Caco-2 (cell line): ENCODE results near the gene ZNF629. TPM values are rescaled to one million over a fixed set of nuclear protein-coding genes. Genes with fewer than 3 reads are reported as not detected.

Source experiments
- BruUV-seq: library from RNA; stranded (reverse); fragments of 400-500 nt; replicated peaks from 2 replicates; lab custom pipeline; 2021; lab: Mats Ljungman, UMichigan
- CTCF ChIA-PET: fragments of 300-600 bp; sonication (Branson Sonifier 250); formaldehyde crosslinking; loops from one replicate; lab custom pipeline; 2022; ENCODE audit warnings: antibody characterized with exemption; lab: Charles Lee
- POLR2A ChIA-PET: fragments of 300-600 bp; sonication (Branson Sonifier 250); formaldehyde crosslinking; loops from one replicate; lab custom pipeline; 2022; ENCODE audit warnings: antibody characterized with exemption; lab: Charles Lee
- DNase-seq, 2 experiments: peaks; one replicate each; pipeline versions ENCODE4 v3.0.0 to v3.0.0-alpha.2; 2020 to 2022
- H3K27me3 ChIP-seq: replicated peaks from 2 replicates; pipeline ENCODE4 v1.6.0; 2011; ENCODE audit warnings: low read length; ENCODE audit not compliant: control insufficient read depth, insufficient read depth
- H3K36me3 ChIP-seq: 2 replicates; pipeline ENCODE4 v1.5.1; 2011; ENCODE audit warnings: low read length; ENCODE audit not compliant: control insufficient read depth, insufficient read depth
- H3K4me1 ChIP-seq: fragments of 250-450 bp; sonication (Bioruptor Pico); 2 replicates; pipeline ENCODE4 v1.5.1; 2020; ENCODE audit warnings: mild to moderate bottlenecking
- H3K4me3 ChIP-seq: 2 replicates; pipeline ENCODE4 v1.5.1; 2011; ENCODE audit warnings: low read depth, mild to moderate bottlenecking, control low read depth, low read length
- H3K9me3 ChIP-seq: fragments of 250-450 bp; sonication (Bioruptor Pico); 2 replicates; pipeline ENCODE4 v1.5.1; 2020; ENCODE audit warnings: mild to moderate bottlenecking, moderate library complexity
- H3K27ac Mint-ChIP-seq: one replicate; pipeline ENCODE4 v1.8.0; 2022; ENCODE audit warnings: mixed read lengths; ENCODE audit not compliant: unreplicated experiment
- H3K27me3 Mint-ChIP-seq: one replicate; pipeline ENCODE4 v1.8.0; 2022; ENCODE audit warnings: mixed read lengths; ENCODE audit not compliant: insufficient read depth, unreplicated experiment
- H3K36me3 Mint-ChIP-seq: one replicate; pipeline ENCODE4 v1.8.0; 2022; ENCODE audit warnings: mild to moderate bottlenecking, mixed read lengths; ENCODE audit not compliant: insufficient read depth, unreplicated experiment
- H3K4me1 Mint-ChIP-seq: one replicate; pipeline ENCODE4 v1.8.0; 2022; ENCODE audit warnings: low read depth, mixed read lengths; ENCODE audit not compliant: unreplicated experiment
- H3K4me3 Mint-ChIP-seq: one replicate; pipeline ENCODE4 v1.8.0; 2022; ENCODE audit warnings: mild to moderate bottlenecking, moderate library complexity, mixed read lengths; ENCODE audit not compliant: unreplicated experiment
- H3K9me3 Mint-ChIP-seq: one replicate; pipeline ENCODE4 v1.8.0; 2022; ENCODE audit warnings: mixed read lengths; ENCODE audit not compliant: unreplicated experiment
- CTCF ChIP-seq, 2 experiments: fragments of 200-600 bp in 1 of 2; IDR thresholded peaks; 1 replicate in 1 of 2; 2 replicates in 1 of 2; pipeline versions ENCODE4 v1.5.1 to v1.8.0; 2011 to 2022; ENCODE audit warnings: antibody characterized with exemption in 1 of 2, control low read depth in 1 of 2, inconsistent platforms in 1 of 2, low read depth in 1 of 2, low read length in 1 of 2, mild to moderate bottlenecking in 1 of 2, moderate library complexity in 1 of 2; ENCODE audit not compliant: insufficient read depth in 1 of 2, severe bottlenecking in 1 of 2, unreplicated experiment in 1 of 2
- intact Hi-C: fragments of 100-400 bp; cut with micrococcal nuclease; formaldehyde crosslinking; loops from one replicate; pipeline ENCODE4 v1.10.0; 2022; ENCODE audit not compliant: unreplicated experiment
- total RNA-seq: library from RNA; stranded (reverse); gene quantifications from 2 replicates; pipeline ENCODE4 v1.2.3, GENCODE V29; 2022

The ZNF629 gene
- total RNA-seq, 1 experiment from 2014 or later, result 20.6 TPM

GRCh38 chr16:30805056-30805369 is 18.0 kb upstream of the ZNF629 start:
- no peaks in the 10 kb centered on the region for H3K9me3 Mint-ChIP-seq
- peak overlapping the region; percentile 65 for H3K27ac Mint-ChIP-seq
- H3K27me3 Mint-ChIP-seq, result no peaks in the 10 kb centered on the region
- Histone ChIP-seq H3K36me3 (no peaks in the 10 kb centered on the region), H3K4me1 (peaks cover 11% of the 10 kb centered on the region; the same call in 1 of the 2 replicates), H3K9me3 (no peaks in the 10 kb centered on the region), H3K27me3 (no peaks in the 10 kb centered on the region), H3K4me3 (peak overlapping the region; percentile 73)
- intact Hi-C loops, result loop anchor here (1.0 kb wide), 1 partner anchor 18 kb away; the partner anchor contains the start of gene ZNF629
- TF ChIP-seq CTCF (IDR thresholded peaks at IDR 0.05; ENCODE audit: insufficient read depth in 1 of 2, low read depth in 1 of 2, low read length in 1 of 2, severe bottlenecking in 1 of 2, unreplicated experiment in 1 of 2), result no peak
- BruUV-seq, result no TSS peak
- POLR2A ChIA-PET, result interaction anchor here (0.6 to 1.8 kb wide), 12 partner anchors 9 to 646 kb away, joined by 3 to 16 read pairs (median 4); partner anchors contain the start of gene ZNF629
- H3K4me1 Mint-ChIP-seq, result no peaks in the 10 kb centered on the region
- CTCF ChIA-PET, result interaction anchor here (1.0 to 2.0 kb wide), 5 partner anchors 9 to 40 kb away, joined by 3 to 13 read pairs (median 8); partner anchors contain the start of gene ZNF629
- peak overlapping the region; percentile 84 for H3K4me3 Mint-ChIP-seq
- no peaks in the 10 kb centered on the region for H3K36me3 Mint-ChIP-seq
- DNase-seq, result no peak

GRCh38 chr16:30802936-30803335 is 15.9 kb upstream of the ZNF629 start:
- TF ChIP-seq CTCF (IDR thresholded peaks at IDR 0.05; ENCODE audit: insufficient read depth in 1 of 2, low read depth in 1 of 2, low read length in 1 of 2, severe bottlenecking in 1 of 2, unreplicated experiment in 1 of 2), result no peak
- Histone ChIP-seq H3K36me3 (no peaks in the 10 kb centered on the region), H3K27me3 (no peaks in the 10 kb centered on the region), H3K9me3 (no peaks in the 10 kb centered on the region), H3K4me3 (no peak overlapping the region), H3K4me1 (peaks cover 11% of the 10 kb centered on the region; the same call in 1 of the 2 replicates)
- Mint-ChIP-seq H3K27me3 (no peaks in the 10 kb centered on the region), H3K4me1 (no peaks in the 10 kb centered on the region), H3K27ac (no peak overlapping the region), H3K9me3 (no peaks in the 10 kb centered on the region), H3K36me3 (no peaks in the 10 kb centered on the region), H3K4me3 (no peak overlapping the region)
- ChIA-PET CTCF (interaction anchor here (0.6 kb wide), 1 partner anchor 12 kb away, joined by 3 read pairs; no protein-coding TSS in a partner anchor), POLR2A (interaction anchor here (0.5 kb wide), 1 partner anchor 661 kb away, joined by 5 read pairs; no protein-coding TSS in a partner anchor)
- no TSS peak for BruUV-seq
- intact Hi-C loops, result no loop called here
- DNase-seq, result no peak

- no peaks in the 10 kb centered on the region for H3K4me1 Mint-ChIP-seq
- H3K27me3 Mint-ChIP-seq, result no peaks in the 10 kb centered on the region
- H3K4me3 Mint-ChIP-seq, result no peak overlapping the region
- H3K4me3 ChIP-seq, result no peak overlapping the region
- ChIA-PET CTCF (interaction anchor here (0.6 kb wide), 1 partner anchor 63 kb away, joined by 3 read pairs; no protein-coding TSS in a partner anchor), POLR2A (interaction anchor here (0.7 kb wide), 1 partner anchor 57 kb away, joined by 3 read pairs; no protein-coding TSS in a partner anchor)
- no peaks in the 10 kb centered on the region for H3K36me3 Mint-ChIP-seq
- peak in 1 of 2 experiments; percentile 16 for TF ChIP-seq CTCF (IDR thresholded peaks at IDR 0.05; ENCODE audit: insufficient read depth in 1 of 2, low read depth in 1 of 2, low read length in 1 of 2, severe bottlenecking in 1 of 2, unreplicated experiment in 1 of 2)
- BruUV-seq, result no TSS peak
- H3K4me1 ChIP-seq, result no peaks in the 10 kb centered on the region
- intact Hi-C loops, result no loop called here
- H3K9me3 ChIP-seq, result no peaks in the 10 kb centered on the region
- DNase-seq, result no peak
- no peaks in the 10 kb centered on the region for H3K36me3 ChIP-seq
- H3K27me3 ChIP-seq, result no peaks in the 10 kb centered on the region
- H3K27ac Mint-ChIP-seq, result no peak overlapping the region
- H3K9me3 Mint-ChIP-seq, result no peaks in the 10 kb centered on the region
These were observed 10.8 kb upstream of the ZNF629 start for GRCh38 chr16:30797670-30798309.
